Lung (tissue), 12 donors: Measurements from ENCODE around the gene MPND. TPM values are rescaled to one million over a fixed set of nuclear protein-coding genes. Genes with fewer than 3 reads are reported as not detected.

ENCODE experiments used
- ATAC-seq: fragments of 200-7000 bp; cut with Tn5 transposase; one replicate; pipeline ENCODE4 v1.9.1; 2020; ENCODE audit warnings: moderate number of reproducible peaks; ENCODE audit not compliant: insufficient read depth, low FRiP score
- DNase-seq, 3 donors: peaks; one replicate each; pipeline ENCODE4 v3.0.0-alpha.2; 2013 to 2017
- H3K27ac ChIP-seq, 2 donors: one replicate each; pipeline ENCODE4 v1.5.1; 2013; ENCODE audit warnings: mild to moderate bottlenecking in 2 of 2, moderate library complexity in 2 of 2, control low read depth in 1 of 2, inconsistent platforms in 1 of 2, low read depth in 1 of 2, low read length in 1 of 2
- H3K27me3 ChIP-seq, 3 donors: one replicate each; pipeline ENCODE4 v1.5.1; 2013; ENCODE audit warnings: low read length in 2 of 3; ENCODE audit not compliant: control insufficient read depth in 3 of 3, insufficient read depth in 3 of 3
- H3K36me3 ChIP-seq, 4 donors: one replicate each; pipeline ENCODE4 v1.5.1; 2013; ENCODE audit warnings: low read length in 4 of 4, mild to moderate bottlenecking in 1 of 4, moderate library complexity in 1 of 4; ENCODE audit not compliant: control insufficient read depth in 4 of 4, insufficient read depth in 4 of 4
- H3K4me1 ChIP-seq, 5 donors: one replicate each; pipeline ENCODE4 v1.5.1; 2013; ENCODE audit warnings: low read length in 5 of 5, mild to moderate bottlenecking in 2 of 5, moderate library complexity in 1 of 5; ENCODE audit not compliant: control insufficient read depth in 5 of 5, insufficient read depth in 5 of 5
- H3K4me3 ChIP-seq: one replicate; pipeline ENCODE4 v1.5.1; 2013; ENCODE audit warnings: mild to moderate bottlenecking, control low read depth, moderate library complexity
- H3K9ac ChIP-seq, 2 donors: one replicate each; pipeline ENCODE4 v1.5.1; 2013; ENCODE audit warnings: low read length in 2 of 2, control low read depth in 1 of 2; ENCODE audit not compliant: insufficient read depth in 1 of 2
- H3K9me3 ChIP-seq, 4 donors: one replicate each; pipeline ENCODE4 v1.5.1; 2013; ENCODE audit warnings: low read length in 3 of 4, mild to moderate bottlenecking in 1 of 4, moderate library complexity in 1 of 4; ENCODE audit not compliant: control insufficient read depth in 4 of 4, insufficient read depth in 3 of 4
- CTCF ChIP-seq: IDR thresholded peaks from 2 replicates; pipeline ENCODE4 v1.5.1; 2012; ENCODE audit warnings: mild to moderate bottlenecking; ENCODE audit errors: control extremely low read depth, extremely low read depth
- whole genome bisulfite sequencing, 2 donors: extraction: QIAGEN DNeasy Blood & Tissue Kit; methylation state at CpG; one replicate each; pipeline ENCODE4 v1.1.7; 2013; 5-methylcytosine and 5-hydroxymethylcytosine counted together
- polyA plus RNA-seq, 2 donors: library from polyadenylated mRNA; stranded (reverse); fragments of 200-250 nt; gene quantifications; one replicate each; pipeline ENCODE4 v1.2.1, GENCODE V29; 2013
- total RNA-seq, 2 donors: library from RNA; depleted of rRNA in 1 of 2; stranded (reverse); fragments of >200 nt in 1 of 2; gene quantifications; one replicate each; pipeline ENCODE4 v1.2.1, GENCODE V29; 2014 to 2021
- donor health status: control.
- donor health status: control.
- donor health status: Bipolar disorder and iron deficiency.
- donor health status: healthy.
- donor health status: DM: yes; HTN: yes; CAD: no.

The MPND gene
- total and polyA plus RNA-seq, 4 donors = 9.1 to 32.3 (median 24.6) TPM

- H3K9ac ChIP-seq = no peak overlapping the region
- H3K4me3 ChIP-seq = no peak overlapping the region
- peaks cover 6 to 50% (median 16%) of the 10 kb centered on the region in 4 donors for H3K36me3 ChIP-seq
- TF ChIP-seq CTCF = no peak
- ATAC-seq (no peak), DNase-seq (no peak)
- 86 to 93% methylated on average over 20 to 23 of the region's 23 CpGs for WGBS, 2 donors
- H3K27me3 ChIP-seq = no peaks in the 10 kb centered on the region
- H3K9me3 ChIP-seq = no peaks in the 10 kb centered on the region
- H3K4me1 ChIP-seq = peaks cover 0 to 30% (median 4%) of the 10 kb centered on the region in 5 donors
- H3K27ac ChIP-seq = no peak overlapping the region
Measured at GRCh38 chr19:4357095-4357797, 13.9 kb downstream of the MPND start.

DNA sequence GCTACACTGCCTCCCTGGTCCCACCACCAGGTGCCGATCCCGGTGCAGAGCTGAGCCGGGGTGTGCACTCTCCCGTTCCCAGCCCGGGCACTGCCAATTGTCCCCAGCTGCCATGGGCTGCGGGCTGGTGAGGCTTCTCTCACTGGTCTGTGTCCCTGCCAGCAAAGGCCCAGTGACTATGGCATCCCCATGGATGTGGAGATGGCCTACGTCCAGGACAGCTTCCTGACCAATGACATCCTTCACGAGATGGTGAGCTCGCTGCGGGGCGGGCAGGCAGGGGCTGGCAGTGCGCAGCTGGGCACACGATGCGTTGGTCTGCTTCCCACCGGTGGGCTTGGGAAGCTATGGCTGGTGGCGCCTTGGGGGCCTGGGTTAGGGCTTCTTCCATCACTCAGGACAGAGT lies 14.6 kb downstream of the MPND start:
- ATAC-seq (no peak), DNase-seq (no peak)
- no peaks in the 10 kb centered on the region for H3K27me3 ChIP-seq
- H3K36me3 ChIP-seq = peaks cover 8 to 57% (median 21%) of the 10 kb centered on the region in 4 donors
- no peak for TF ChIP-seq CTCF
- 90 to 94% methylated on average over 14 to 16 of the region's 16 CpGs for WGBS, 2 donors
- no peaks in the 10 kb centered on the region for H3K9me3 ChIP-seq
- no peak overlapping the region for H3K9ac ChIP-seq
- peaks cover 0 to 37% (median 4%) of the 10 kb centered on the region in 5 donors for H3K4me1 ChIP-seq
- no peak overlapping the region for H3K27ac ChIP-seq
- H3K4me3 ChIP-seq = no peak overlapping the region

DNA sequence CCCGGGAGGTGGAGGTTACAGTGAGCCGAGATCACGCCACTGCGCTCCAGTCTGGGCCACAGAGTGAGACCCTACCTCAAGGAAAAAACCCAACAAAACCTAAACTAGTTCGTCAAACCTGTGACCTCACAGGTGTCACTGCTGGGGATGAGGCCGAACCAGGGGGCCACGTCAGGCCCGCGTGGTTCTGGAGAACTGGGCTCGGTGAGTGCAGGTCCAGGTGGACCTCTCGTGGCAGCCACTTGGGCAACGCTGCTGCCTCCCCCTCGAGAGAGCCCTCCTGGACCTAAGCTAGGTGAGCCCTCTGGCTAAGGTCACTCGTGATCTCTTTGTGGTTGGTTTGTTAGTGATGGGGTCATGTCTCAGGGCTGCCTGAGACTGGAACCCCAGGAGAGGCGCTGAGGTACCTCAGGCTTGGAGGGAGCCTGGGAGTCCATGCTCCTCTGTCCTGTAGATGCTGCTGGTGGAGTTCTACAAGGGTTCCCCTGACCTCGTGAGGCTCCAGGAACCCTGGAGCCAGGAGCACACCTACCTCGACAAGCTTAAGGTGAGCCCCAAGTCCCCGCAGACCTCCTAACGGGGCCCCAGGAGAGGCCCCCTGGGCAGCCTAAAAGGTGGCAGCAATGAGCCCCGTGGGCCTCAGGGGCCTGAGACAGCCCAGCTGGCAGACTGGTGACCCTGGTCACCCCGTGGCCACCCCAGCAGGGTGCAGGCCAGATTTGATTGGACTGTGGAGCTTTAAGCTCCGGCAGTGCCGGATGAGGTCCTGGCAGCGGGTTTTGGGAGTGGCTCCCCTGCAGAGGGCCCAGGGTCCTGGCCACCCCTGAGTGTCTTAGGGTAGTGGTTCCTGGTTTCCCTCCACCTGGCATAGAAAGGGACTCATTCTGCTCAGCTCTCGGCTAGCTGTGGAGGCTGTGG lies 15.6 kb downstream of the MPND start:
- Histone ChIP-seq H3K27ac (no peak overlapping the region), H3K9ac (no peak overlapping the region), H3K4me1 (peaks cover 0 to 37% (median 4%) of the 10 kb centered on the region in 5 donors), H3K9me3 (no peaks in the 10 kb centered on the region), H3K27me3 (no peaks in the 10 kb centered on the region), H3K36me3 (peaks cover 9 to 66% (median 25%) of the 10 kb centered on the region in 4 donors), H3K4me3 (no peak overlapping the region)
- ATAC-seq (no peak), DNase-seq (no peak)
- WGBS, 2 donors = 90 to 92% methylated on average over 25 of the region's 25 CpGs
- no peak for TF ChIP-seq CTCF
